Ureter (tissue), 1 donor: ENCODE results near the gene SPDYC. TPM values are rescaled to one million over a fixed set of nuclear protein-coding genes. Genes with fewer than 3 reads are reported as not detected.

Experiments
- total RNA-seq: library from RNA; stranded (reverse); gene quantifications from one replicate; pipeline ENCODE4 v1.2.4, GENCODE V29; 2023
- donor health status: DM: yes; HTN: yes; CAD: no.

SPDYC gene
- total RNA-seq, 1 donor from 2014 or later, result not detected

Other genes starting within 250 kb of the SPDYC start
- gene PPP2R5B, start 245.5 kb upstream of the SPDYC start, total RNA-seq, result 18.9 TPM
- gene GPHA2, start 234.3 kb upstream of the SPDYC start, total RNA-seq, result not detected
- not detected for gene MAJIN, start 198.1 kb upstream of the SPDYC start, total RNA-seq
- 4.6 TPM for gene BATF2, start 173.3 kb upstream of the SPDYC start, total RNA-seq
- gene ARL2, start 156.1 kb upstream of the SPDYC start, total RNA-seq, result 78.1 TPM
- 17.6 TPM for gene SNX15, start 142.8 kb upstream of the SPDYC start, total RNA-seq
- 4.5 TPM for gene SAC3D1, start 129.0 kb upstream of the SPDYC start, total RNA-seq
- 10.3 TPM for gene NAALADL1, start 111.7 kb upstream of the SPDYC start, total RNA-seq
- gene CDCA5, start 86.2 kb upstream of the SPDYC start, total RNA-seq, result 1.9 TPM
- gene ZFPL1, start 86.0 kb upstream of the SPDYC start, total RNA-seq, result 33.7 TPM
- gene VPS51, start 74.0 kb upstream of the SPDYC start, total RNA-seq, result 131 TPM
- gene TM7SF2, start 58.4 kb upstream of the SPDYC start, total RNA-seq, result 37.5 TPM
- gene ZNHIT2, start 52.5 kb upstream of the SPDYC start, total RNA-seq, result 13.7 TPM
- 999 TPM for gene FAU, start 48.1 kb upstream of the SPDYC start, total RNA-seq
- gene MRPL49, start 47.9 kb upstream of the SPDYC start, total RNA-seq, result 49.8 TPM
- 76.2 TPM for gene SYVN1, start 35.7 kb upstream of the SPDYC start, total RNA-seq
- gene CAPN1, start 11.7 kb downstream of the SPDYC start, total RNA-seq, result 598 TPM
- gene POLA2, start 91.7 kb downstream of the SPDYC start, total RNA-seq, result 12.2 TPM
- 21.0 TPM for gene CDC42EP2, start 144.6 kb downstream of the SPDYC start, total RNA-seq
- 61.5 TPM for gene DPF2, start 163.6 kb downstream of the SPDYC start, total RNA-seq
- not detected for gene TIGD3, start 184.5 kb downstream of the SPDYC start, total RNA-seq
- gene SLC25A45, start 212.4 kb downstream of the SPDYC start, total RNA-seq, result 9.4 TPM
- gene FRMD8, start 216.4 kb downstream of the SPDYC start, total RNA-seq, result 31.2 TPM